Mesothelial cell of epicardium (in vitro differentiated cells): ENCODE results near the gene DPCD. TPM values are rescaled to one million over a fixed set of nuclear protein-coding genes. Genes with fewer than 3 reads are reported as not detected.

Source experiments
- DNase-seq, 2 experiments: peaks; one replicate each; pipeline ENCODE4 v3.0.0; 2021; ENCODE audit warnings: low spot score in 2 of 2; ENCODE audit not compliant: unreplicated experiment in 2 of 2
- H3K27ac Mint-ChIP-seq: 2 replicates; pipeline ENCODE4 v1.8.0; 2021; ENCODE audit warnings: mixed read lengths
- H3K27me3 Mint-ChIP-seq: 2 replicates; pipeline ENCODE4 v1.8.0; 2021; ENCODE audit warnings: low read depth, mixed read lengths
- H3K36me3 Mint-ChIP-seq: 2 replicates; pipeline ENCODE4 v1.8.0; 2021; ENCODE audit warnings: mixed read lengths
- H3K4me1 Mint-ChIP-seq: 2 replicates; pipeline ENCODE4 v1.8.0; 2021; ENCODE audit warnings: mixed read lengths
- H3K4me3 Mint-ChIP-seq: 2 replicates; pipeline ENCODE4 v1.8.0; 2021; ENCODE audit warnings: mild to moderate bottlenecking, moderate library complexity, mixed read lengths
- H3K9me3 Mint-ChIP-seq: 2 replicates; pipeline ENCODE4 v1.8.0; 2021; ENCODE audit warnings: mixed read lengths
- total RNA-seq: library from RNA; stranded (reverse); gene quantifications from 3 replicates; pipeline ENCODE4 v1.2.1, GENCODE V29; 2021
- TF ChIP-seq, protein P1 (sequence below): fragments of 200-600 bp; sonication (generic); IDR thresholded peaks from one replicate; pipeline ENCODE4 v1.5.0; 2021; ENCODE audit warnings: antibody characterized with exemption; ENCODE audit not compliant: unreplicated experiment

The DPCD gene
- total RNA-seq, 1 donor from 2014 or later, result 23.0 TPM

DNA sequence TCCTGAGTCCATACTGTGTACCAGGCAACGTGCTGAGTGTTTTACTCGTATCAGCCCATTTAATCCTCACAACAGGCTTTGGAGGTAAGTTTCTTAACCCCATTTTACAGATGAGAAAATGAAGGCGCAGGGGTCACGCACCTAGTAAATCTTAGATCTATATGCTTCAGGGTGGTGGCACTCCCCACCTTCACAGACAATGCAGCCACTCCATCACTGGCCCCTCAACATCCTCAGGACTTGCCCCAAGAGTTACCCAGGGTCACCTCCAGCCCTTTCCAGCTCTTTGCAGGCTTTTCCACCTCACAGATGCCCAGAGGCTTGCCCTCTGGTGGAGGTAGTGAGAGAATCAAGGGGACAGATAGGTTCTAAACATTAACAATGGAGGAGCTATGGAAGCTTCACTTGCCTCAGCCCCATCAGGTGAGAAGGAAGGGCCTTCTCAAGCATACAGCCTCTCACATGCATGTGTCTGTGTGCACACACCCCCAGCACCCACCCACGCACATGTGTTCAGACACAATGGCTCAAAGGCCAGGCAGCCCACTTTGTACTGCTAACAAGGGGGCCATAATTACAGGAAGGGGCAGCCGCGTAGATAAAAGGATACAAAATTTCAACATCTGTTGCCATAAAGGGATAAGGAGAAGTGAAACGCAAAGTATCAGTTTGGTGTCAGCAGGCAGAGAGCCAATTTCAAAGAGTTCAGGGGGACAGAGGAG is 29.1 kb downstream of the DPCD start:
- TF ChIP-seq, protein P1, sequence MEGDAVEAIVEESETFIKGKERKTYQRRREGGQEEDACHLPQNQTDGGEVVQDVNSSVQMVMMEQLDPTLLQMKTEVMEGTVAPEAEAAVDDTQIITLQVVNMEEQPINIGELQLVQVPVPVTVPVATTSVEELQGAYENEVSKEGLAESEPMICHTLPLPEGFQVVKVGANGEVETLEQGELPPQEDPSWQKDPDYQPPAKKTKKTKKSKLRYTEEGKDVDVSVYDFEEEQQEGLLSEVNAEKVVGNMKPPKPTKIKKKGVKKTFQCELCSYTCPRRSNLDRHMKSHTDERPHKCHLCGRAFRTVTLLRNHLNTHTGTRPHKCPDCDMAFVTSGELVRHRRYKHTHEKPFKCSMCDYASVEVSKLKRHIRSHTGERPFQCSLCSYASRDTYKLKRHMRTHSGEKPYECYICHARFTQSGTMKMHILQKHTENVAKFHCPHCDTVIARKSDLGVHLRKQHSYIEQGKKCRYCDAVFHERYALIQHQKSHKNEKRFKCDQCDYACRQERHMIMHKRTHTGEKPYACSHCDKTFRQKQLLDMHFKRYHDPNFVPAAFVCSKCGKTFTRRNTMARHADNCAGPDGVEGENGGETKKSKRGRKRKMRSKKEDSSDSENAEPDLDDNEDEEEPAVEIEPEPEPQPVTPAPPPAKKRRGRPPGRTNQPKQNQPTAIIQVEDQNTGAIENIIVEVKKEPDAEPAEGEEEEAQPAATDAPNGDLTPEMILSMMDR, result no peak
- Mint-ChIP-seq H3K36me3 (peaks cover 25% of the 10 kb centered on the region), H3K4me1 (peaks cover 6% of the 10 kb centered on the region), H3K9me3 (no peaks in the 10 kb centered on the region), H3K27me3 (no peaks in the 10 kb centered on the region), H3K4me3 (no peak overlapping the region), H3K27ac (peak overlapping the region; percentile 35)
- no peak for DNase-seq

DNA sequence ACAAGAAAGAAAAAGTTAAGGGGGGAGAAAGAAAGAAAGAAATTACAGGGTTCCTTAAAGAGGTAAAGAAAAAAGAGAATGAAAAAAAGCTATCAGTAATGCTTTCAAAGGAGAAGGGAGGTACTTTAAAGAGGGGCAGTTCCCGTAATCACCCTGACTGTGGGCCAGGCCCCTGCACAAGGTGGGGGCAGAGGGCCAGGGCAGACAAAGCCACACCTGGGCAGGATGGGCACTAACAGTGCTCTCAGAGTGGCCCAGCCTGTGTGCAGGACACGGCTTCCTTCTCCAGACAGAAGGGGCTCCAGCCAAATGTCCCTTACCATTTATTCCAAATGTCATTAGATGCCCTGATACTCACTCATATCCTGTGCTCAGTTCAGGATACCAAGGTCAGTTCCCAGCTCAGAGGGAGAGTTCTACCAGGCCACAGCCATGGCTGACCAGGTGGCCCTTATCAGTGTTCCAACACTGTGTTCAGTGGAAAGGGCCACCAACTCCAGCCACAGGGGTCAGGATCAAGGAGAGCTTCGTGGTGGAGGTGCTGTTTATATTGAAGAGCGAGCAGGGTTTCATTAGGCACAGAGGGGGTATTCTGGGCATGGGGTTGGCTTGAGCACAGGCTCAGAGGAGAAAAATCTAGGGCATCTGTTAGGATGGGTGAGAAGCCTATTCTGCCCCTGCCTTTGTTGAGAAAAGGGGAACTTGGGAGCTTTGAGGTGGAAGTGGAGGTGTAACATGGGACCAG is 29.9 kb downstream of the DPCD start:
- H3K27ac Mint-ChIP-seq, result peak overlapping the region; percentile 35

DNA sequence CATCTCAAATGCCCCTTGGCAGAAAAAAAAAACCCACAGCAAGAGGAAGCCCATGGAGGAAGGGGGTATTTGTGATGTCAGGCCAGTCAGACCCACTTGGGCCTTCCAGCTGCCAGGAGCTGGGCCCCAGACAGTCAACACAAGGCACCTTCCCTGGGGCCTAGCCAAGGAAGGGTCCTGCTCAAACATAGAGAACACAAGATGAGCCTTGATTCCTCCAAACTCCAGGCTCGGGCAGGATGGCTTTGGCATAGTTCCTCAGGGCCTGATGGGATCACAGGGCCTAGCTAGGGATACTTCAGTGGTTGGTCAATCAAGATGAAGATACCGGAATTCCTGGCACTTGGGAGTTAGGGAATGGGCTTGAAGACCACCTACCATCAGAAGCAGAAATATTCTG is 30.8 kb downstream of the DPCD start:
- Mint-ChIP-seq H3K4me3 (no peak overlapping the region), H3K4me1 (peaks cover 6% of the 10 kb centered on the region), H3K27ac (no peak overlapping the region), H3K9me3 (peaks cover 4% of the 10 kb centered on the region), H3K27me3 (no peaks in the 10 kb centered on the region), H3K36me3 (peaks cover 38% of the 10 kb centered on the region)
- TF ChIP-seq, protein P1, result no peak
- no peak for DNase-seq

More for the DNA sequence above, 29.9 kb downstream of the DPCD start:
- H3K36me3 Mint-ChIP-seq, result peaks cover 31% of the 10 kb centered on the region
- H3K9me3 Mint-ChIP-seq, result no peaks in the 10 kb centered on the region
- no peak for DNase-seq
- H3K4me1 Mint-ChIP-seq, result peaks cover 6% of the 10 kb centered on the region
- H3K27me3 Mint-ChIP-seq, result no peaks in the 10 kb centered on the region
- no peak overlapping the region for H3K4me3 Mint-ChIP-seq
- TF ChIP-seq, protein P1, result no peak

DNA sequence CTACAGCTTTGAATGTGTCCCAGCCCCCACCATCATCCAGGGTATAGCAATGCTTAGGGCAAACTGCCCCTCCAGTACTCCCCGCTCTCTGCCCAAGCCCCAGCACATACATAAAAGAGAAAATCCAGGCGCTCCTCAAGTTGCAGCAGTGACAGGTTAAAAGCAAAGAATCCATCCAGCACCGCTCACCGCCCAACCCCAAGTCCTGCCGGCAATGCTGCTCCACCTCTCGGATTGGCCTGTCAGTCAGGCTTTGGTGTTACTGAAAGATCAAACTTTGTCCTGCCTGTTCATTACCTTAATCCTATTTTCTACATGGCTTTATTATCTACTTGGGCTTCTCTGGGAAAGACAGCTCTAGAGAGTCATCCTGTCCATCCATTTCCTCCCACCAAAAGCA is 31.9 kb downstream of the DPCD start:
- peaks cover 41% of the 10 kb centered on the region for H3K36me3 Mint-ChIP-seq

DNA sequence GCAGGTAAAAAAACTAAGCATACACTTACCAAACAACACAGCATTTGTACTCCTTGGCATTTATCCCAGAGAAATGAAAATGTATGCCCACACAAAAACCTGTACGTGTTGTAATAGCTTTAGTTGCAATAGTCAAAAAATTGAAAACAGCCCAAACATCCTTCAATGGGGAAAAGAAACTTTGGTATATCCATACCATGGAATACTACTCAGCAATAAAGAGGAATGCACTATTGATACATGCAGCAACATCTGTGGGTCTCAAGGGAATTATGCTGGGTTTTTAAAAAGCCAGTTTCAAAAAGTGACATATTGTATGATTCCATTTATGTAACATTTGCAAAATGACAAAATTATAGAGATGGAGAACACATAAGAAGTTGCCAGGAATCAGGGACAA is 35.4 kb downstream of the DPCD start:
- Mint-ChIP-seq H3K36me3 (peaks cover 31% of the 10 kb centered on the region), H3K27me3 (no peaks in the 10 kb centered on the region), H3K4me1 (no peaks in the 10 kb centered on the region), H3K4me3 (no peak overlapping the region), H3K9me3 (peaks cover 4% of the 10 kb centered on the region), H3K27ac (no peak overlapping the region)
- TF ChIP-seq, protein P1, result no peak
- no peak for DNase-seq

More for the DNA sequence above, 31.9 kb downstream of the DPCD start:
- no peak for DNase-seq
- TF ChIP-seq, protein P1, result no peak
- Mint-ChIP-seq H3K4me3 (no peak overlapping the region), H3K27ac (no peak overlapping the region), H3K27me3 (no peaks in the 10 kb centered on the region), H3K4me1 (peaks cover 6% of the 10 kb centered on the region), H3K9me3 (peaks cover 4% of the 10 kb centered on the region)
